GM18505 (cell line): ENCODE measurements around the gene CD2BP2.
"Not testable (repeated sequence)": the region's sequence is repeated elsewhere in the genome, so short reads cannot be mapped to it uniquely, and the experiment has no call there.

Experiments used
- ATAC-seq: cut with Tn5 transposase; IDR thresholded peaks from one replicate; pipeline ENCODE4 v1.9.1; 2021; ENCODE audit not compliant: unreplicated experiment
- POLR2A ChIP-seq: IDR thresholded peaks from 4 replicates; pipeline ENCODE4 v1.6.1; 2011; ENCODE audit warnings: borderline replicate concordance; ENCODE audit not compliant: insufficient read depth, insufficient read length; ENCODE audit errors: extremely low read depth

CD2BP2 gene

GRCh38 chr16:30351586-30352419, 3.3 kb downstream of the CD2BP2 start:
- no peak for ATAC-seq
- no peak for TF ChIP-seq POLR2A

GRCh38 chr16:30351001-30351441, 4.1 kb downstream of the CD2BP2 start:
- no peak for ATAC-seq
- no peak for TF ChIP-seq POLR2A

GRCh38 chr16:30350134-30350871, 4.8 kb downstream of the CD2BP2 start:
- ATAC-seq, result no peak
- TF ChIP-seq POLR2A, result no peak

GRCh38 chr16:30349675-30350074, 5.4 kb downstream of the CD2BP2 start:
- ATAC-seq, result no peak
- TF ChIP-seq POLR2A, result no peak

GRCh38 chr16:30348929-30349328, 6.2 kb downstream of the CD2BP2 start:
- TF ChIP-seq POLR2A, result no peak
- no peak for ATAC-seq

GRCh38 chr16:30348113-30348512, 7.0 kb downstream of the CD2BP2 start:
- no peak for ATAC-seq

GRCh38 chr16:30346286-30346685, 8.8 kb downstream of the CD2BP2 start:
- TF ChIP-seq POLR2A, result no peak
- ATAC-seq, result no peak

More at GRCh38 chr16:30348113-30348512, 7.0 kb downstream of the CD2BP2 start:
- no peak for TF ChIP-seq POLR2A

GRCh38 chr16:30343491-30343820, 11.7 kb downstream of the CD2BP2 start:
- ATAC-seq, result not testable (repeated sequence)

- no peak for TF ChIP-seq POLR2A
- no peak for ATAC-seq
These were observed 12.2 kb downstream of the CD2BP2 start for GRCh38 chr16:30342751-30343490.

GRCh38 chr16:30341971-30342370, 13.1 kb downstream of the CD2BP2 start:
- not testable (repeated sequence) for ATAC-seq

- ATAC-seq, result no peak
- TF ChIP-seq POLR2A, result no peak
These were observed 14.5 kb downstream of the CD2BP2 start for GRCh38 chr16:30340621-30341020.

- ATAC-seq, result not testable (repeated sequence)
These were observed 16.4 kb downstream of the CD2BP2 start for GRCh38 chr16:30338715-30339114.

- ATAC-seq, result not testable (repeated sequence)
These were observed 17.1 kb downstream of the CD2BP2 start for GRCh38 chr16:30337964-30338357.
